Measurements from ENCODE around the gene CDC27.
"Not testable (repeated sequence)": the region's sequence is repeated elsewhere in the genome, so short reads cannot be mapped to it uniquely, and the experiment has no call there.

CDC27 gene

GRCh38 chr17:47188271-47188875 lies 722 bp downstream of the CDC27 start:
- Histone ChIP-seq H3K4me3 (ENCODE audit: low read depth, low read length) (peak overlapping the region; percentile 94), H3K27me3 (replicated peaks) (no peaks in the 10 kb centered on the region), H3K27ac (peak overlapping the region; percentile 97), H3K36me3 (replicated peaks) (peaks cover 4% of the 10 kb centered on the region)
- TF ChIP-seq CTCF (IDR thresholded peaks at IDR 0.05; ENCODE audit: low read depth, low read length, missing control alignments): no peak
- peak; percentile 59 for DNase-seq
- in situ Hi-C loops (cut with HindIII; ENCODE audit: low pct_ligation_motif_present, low sequenced_read_pairs): no loop called here

DNA sequence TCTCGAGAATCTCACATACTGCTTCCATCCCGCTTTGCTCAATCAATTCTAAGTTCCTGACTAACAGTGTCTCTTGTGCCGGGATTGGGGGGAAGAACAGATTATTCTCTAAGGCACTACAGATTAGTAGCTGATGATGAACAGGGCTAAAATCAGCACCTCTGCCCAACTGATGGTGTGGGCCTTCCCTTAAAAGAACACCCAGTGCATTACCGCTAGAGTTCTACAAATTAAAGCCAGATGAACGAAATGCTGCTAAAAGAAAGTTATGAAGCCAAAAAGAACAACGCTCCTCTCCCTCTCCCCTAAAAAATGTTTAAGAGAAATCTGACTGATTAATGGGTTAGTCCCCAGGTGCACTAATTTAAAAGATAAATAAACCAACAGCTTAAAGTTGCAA lies 4.4 kb downstream of the CDC27 start:
- H3K4me3 ChIP-seq (ENCODE audit: low read depth, low read length): no peak overlapping the region
- in situ Hi-C loops (cut with HindIII; ENCODE audit: low pct_ligation_motif_present, low sequenced_read_pairs): no loop called here
- DNase-seq: no peak
- TF ChIP-seq CTCF (IDR thresholded peaks at IDR 0.05; ENCODE audit: low read depth, low read length, missing control alignments): no peak
- no peak overlapping the region for H3K27ac ChIP-seq
- H3K27me3 ChIP-seq (replicated peaks): no peaks in the 10 kb centered on the region
- peaks cover 12% of the 10 kb centered on the region for H3K36me3 ChIP-seq (replicated peaks)

DNA sequence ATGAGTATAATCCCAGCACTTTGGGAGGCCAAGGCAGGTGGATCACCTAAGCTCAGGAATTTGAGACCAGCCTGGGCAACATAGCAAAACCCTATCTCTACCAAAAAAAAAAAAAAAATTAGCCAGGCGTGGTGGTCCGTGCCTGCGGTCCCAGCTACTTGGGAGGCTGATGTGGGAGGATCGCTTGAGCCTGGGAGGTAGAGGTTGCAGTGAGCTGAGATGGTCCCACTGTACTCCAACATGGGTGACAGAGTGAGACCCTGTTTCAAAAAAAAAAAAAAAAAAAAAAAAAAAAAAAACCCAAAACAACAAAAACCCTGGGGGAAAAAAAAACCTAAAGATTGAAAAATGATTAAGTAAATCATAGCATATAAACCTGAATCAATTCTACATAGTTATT lies 8.1 kb downstream of the CDC27 start:
- H3K27me3 ChIP-seq (replicated peaks); DNase-seq; H3K4me3 ChIP-seq (ENCODE audit: low read depth, low read length); in situ Hi-C loops (cut with HindIII; ENCODE audit: low pct_ligation_motif_present, low sequenced_read_pairs); H3K27ac ChIP-seq: not testable (repeated sequence)
- H3K36me3 ChIP-seq (replicated peaks): peaks cover 20% of the 10 kb centered on the region

GRCh38 chr17:47180337-47180736 lies 8.8 kb downstream of the CDC27 start:
- Histone ChIP-seq H3K36me3 (replicated peaks) (peaks cover 26% of the 10 kb centered on the region), H3K27me3 (replicated peaks) (no peaks in the 10 kb centered on the region), H3K27ac (no peak overlapping the region), H3K4me3 (ENCODE audit: low read depth, low read length) (no peak overlapping the region)
- in situ Hi-C loops (cut with HindIII; ENCODE audit: low pct_ligation_motif_present, low sequenced_read_pairs): no loop called here
- TF ChIP-seq CTCF (IDR thresholded peaks at IDR 0.05; ENCODE audit: low read depth, low read length, missing control alignments): no peak
- DNase-seq: no peak

GRCh38 chr17:47179141-47179540 lies 10.0 kb downstream of the CDC27 start:
- no peak for TF ChIP-seq CTCF (IDR thresholded peaks at IDR 0.05; ENCODE audit: low read depth, low read length, missing control alignments)
- Histone ChIP-seq H3K27me3 (replicated peaks) (no peaks in the 10 kb centered on the region), H3K36me3 (replicated peaks) (peaks cover 27% of the 10 kb centered on the region), H3K27ac (no peak overlapping the region), H3K4me3 (ENCODE audit: low read depth, low read length) (no peak overlapping the region)
- DNase-seq: no peak
- in situ Hi-C loops (cut with HindIII; ENCODE audit: low pct_ligation_motif_present, low sequenced_read_pairs): no loop called here

DNA sequence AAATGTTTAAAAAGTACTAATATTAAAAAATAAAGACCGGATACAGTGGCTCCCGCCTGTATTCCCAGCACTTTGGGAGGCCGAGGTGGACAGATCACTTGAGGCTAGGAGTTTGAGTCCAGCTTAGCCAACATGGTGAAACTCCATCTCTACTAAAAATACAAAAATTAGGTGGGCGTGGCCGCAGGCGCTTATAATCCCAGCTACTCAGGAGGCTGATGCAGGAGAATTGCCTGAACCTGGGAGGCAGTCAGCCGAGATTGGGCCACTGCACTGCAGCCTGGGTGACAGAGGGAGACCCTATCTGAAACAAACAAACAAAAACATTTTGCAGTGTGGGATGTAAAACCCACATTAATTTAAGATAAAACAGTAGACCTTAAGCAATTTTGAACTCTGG lies 11.8 kb downstream of the CDC27 start:
- DNase-seq: no peak
- no peak overlapping the region for H3K27ac ChIP-seq
- H3K27me3 ChIP-seq (replicated peaks): no peaks in the 10 kb centered on the region
- no peak for TF ChIP-seq CTCF (IDR thresholded peaks at IDR 0.05; ENCODE audit: low read depth, low read length, missing control alignments)
- H3K4me3 ChIP-seq (ENCODE audit: low read depth, low read length): no peak overlapping the region
- peaks cover 35% of the 10 kb centered on the region for H3K36me3 ChIP-seq (replicated peaks)
- in situ Hi-C loops (cut with HindIII; ENCODE audit: low pct_ligation_motif_present, low sequenced_read_pairs): no loop called here

Data from brain microvascular endothelial cell (primary cell).